Measurements from ENCODE around the gene AKAP8. TPM values are rescaled to one million over a fixed set of nuclear protein-coding genes. Genes with fewer than 3 reads are reported as not detected.

Gene AKAP8
- total and polyA plus RNA-seq, 4 donors: 15.0 to 43.4 (median 19.7) TPM

DNA sequence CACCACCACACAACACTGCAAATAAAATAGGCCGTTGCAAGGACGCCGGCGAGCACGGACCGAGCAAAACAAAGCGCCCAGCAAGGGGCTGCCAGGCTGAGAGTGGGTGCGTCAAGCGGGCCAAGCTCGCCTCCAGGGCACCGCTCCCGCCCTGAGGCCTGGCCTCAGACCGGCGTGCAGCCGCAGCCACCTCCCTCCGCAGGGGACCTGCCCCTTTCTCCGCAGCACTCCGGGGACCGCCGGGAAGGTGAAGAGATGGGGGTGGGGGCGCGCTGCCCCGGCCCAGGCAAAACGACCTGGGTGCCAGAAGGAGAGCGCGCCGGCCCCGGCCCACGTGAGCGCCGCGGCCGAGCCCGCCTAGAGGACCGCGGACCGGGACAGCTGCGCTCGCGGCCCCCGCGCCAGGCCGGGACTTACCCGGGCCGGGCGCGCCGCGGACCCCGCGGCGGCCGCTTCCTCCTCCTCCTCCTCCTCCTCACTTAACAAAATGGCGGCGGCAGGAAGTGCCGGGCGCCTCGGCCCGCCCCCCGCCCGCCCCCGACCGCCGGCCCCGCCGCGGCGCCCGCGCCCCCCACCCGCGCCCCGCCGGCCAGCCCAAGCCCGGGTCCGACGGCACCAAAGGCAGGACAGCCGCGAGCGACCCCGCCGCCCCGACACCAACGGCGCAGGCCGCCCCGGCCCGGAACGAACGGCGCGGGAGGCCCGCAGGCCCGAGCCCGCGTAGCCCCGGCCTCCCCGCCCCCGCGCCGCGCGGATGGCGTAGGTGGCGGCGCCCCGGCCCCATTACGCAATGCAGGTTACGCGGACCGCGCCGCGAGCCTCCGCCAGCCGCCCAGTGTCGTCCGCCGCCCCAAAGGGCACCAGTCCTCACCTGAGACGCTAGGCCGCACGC, 47.9 kb downstream of the AKAP8 start:
- Histone ChIP-seq H3K27ac (ENCODE audit: low read depth in 1 of 2, low read length in 1 of 2) (peak overlapping the region; percentile 94 to 99), H3K27me3 (ENCODE audit: control insufficient read depth in 3 of 3, insufficient read depth in 3 of 3, low read length in 2 of 3) (no peaks in the 10 kb centered on the region), H3K9me3 (ENCODE audit: control insufficient read depth in 4 of 4, insufficient read depth in 3 of 4, low read length in 3 of 4) (no peaks in the 10 kb centered on the region), H3K4me3 (peak overlapping the region; percentile 95), H3K4me1 (ENCODE audit: control insufficient read depth in 5 of 5, insufficient read depth in 5 of 5, low read length in 5 of 5) (peaks cover 4 to 30% (median 19%) of the 10 kb centered on the region in 5 donors), H3K36me3 (ENCODE audit: control insufficient read depth in 4 of 4, insufficient read depth in 4 of 4, low read length in 4 of 4) (no peaks in the 10 kb centered on the region), H3K9ac (ENCODE audit: insufficient read depth in 1 of 2, low read length in 2 of 2) (peak overlapping the region; percentile 68 to 82)
- no peak for ATAC-seq (ENCODE audit: insufficient read depth, low FRiP score)
- WGBS, 2 donors: 0 to 1% methylated on average over 53 to 122 of the region's 122 CpGs
- peak; percentile 40 to 57 (median 51) for DNase-seq
- TF ChIP-seq, protein P1, sequence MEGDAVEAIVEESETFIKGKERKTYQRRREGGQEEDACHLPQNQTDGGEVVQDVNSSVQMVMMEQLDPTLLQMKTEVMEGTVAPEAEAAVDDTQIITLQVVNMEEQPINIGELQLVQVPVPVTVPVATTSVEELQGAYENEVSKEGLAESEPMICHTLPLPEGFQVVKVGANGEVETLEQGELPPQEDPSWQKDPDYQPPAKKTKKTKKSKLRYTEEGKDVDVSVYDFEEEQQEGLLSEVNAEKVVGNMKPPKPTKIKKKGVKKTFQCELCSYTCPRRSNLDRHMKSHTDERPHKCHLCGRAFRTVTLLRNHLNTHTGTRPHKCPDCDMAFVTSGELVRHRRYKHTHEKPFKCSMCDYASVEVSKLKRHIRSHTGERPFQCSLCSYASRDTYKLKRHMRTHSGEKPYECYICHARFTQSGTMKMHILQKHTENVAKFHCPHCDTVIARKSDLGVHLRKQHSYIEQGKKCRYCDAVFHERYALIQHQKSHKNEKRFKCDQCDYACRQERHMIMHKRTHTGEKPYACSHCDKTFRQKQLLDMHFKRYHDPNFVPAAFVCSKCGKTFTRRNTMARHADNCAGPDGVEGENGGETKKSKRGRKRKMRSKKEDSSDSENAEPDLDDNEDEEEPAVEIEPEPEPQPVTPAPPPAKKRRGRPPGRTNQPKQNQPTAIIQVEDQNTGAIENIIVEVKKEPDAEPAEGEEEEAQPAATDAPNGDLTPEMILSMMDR (IDR thresholded peaks at IDR 0.05; ENCODE audit: control extremely low read depth, extremely low read depth): no peak

- H3K36me3 ChIP-seq (ENCODE audit: control insufficient read depth in 4 of 4, insufficient read depth in 4 of 4, low read length in 4 of 4): no peaks in the 10 kb centered on the region
- peaks cover 4 to 34% (median 22%) of the 10 kb centered on the region in 5 donors for H3K4me1 ChIP-seq (ENCODE audit: control insufficient read depth in 5 of 5, insufficient read depth in 5 of 5, low read length in 5 of 5)
- WGBS, 2 donors: 6 to 7% methylated on average over 17 of the region's 17 CpGs
- TF ChIP-seq, protein P1 (IDR thresholded peaks at IDR 0.05; ENCODE audit: control extremely low read depth, extremely low read depth): no peak
- H3K27ac ChIP-seq (ENCODE audit: low read depth in 1 of 2, low read length in 1 of 2): peak overlapping the region; percentile 80 to 94
- peak overlapping the region; percentile 74 for H3K4me3 ChIP-seq
- no peaks in the 10 kb centered on the region for H3K27me3 ChIP-seq (ENCODE audit: control insufficient read depth in 3 of 3, insufficient read depth in 3 of 3, low read length in 2 of 3)
- H3K9ac ChIP-seq (ENCODE audit: insufficient read depth in 1 of 2, low read length in 2 of 2): peak overlapping the region; percentile 68 to 82
- ATAC-seq (ENCODE audit: insufficient read depth, low FRiP score): no peak
- DNase-seq: peak; percentile 25 to 47 (median 26)
- no peaks in the 10 kb centered on the region for H3K9me3 ChIP-seq (ENCODE audit: control insufficient read depth in 4 of 4, insufficient read depth in 3 of 4, low read length in 3 of 4)
These were observed 48.7 kb downstream of the AKAP8 start for GRCh38 chr19:15330801-15331418.

- 50 to 67% methylated on average over 10 of the region's 10 CpGs for WGBS, 2 donors
- TF ChIP-seq, protein P1 (IDR thresholded peaks at IDR 0.05; ENCODE audit: control extremely low read depth, extremely low read depth): no peak
- Histone ChIP-seq H3K27me3 (ENCODE audit: control insufficient read depth in 3 of 3, insufficient read depth in 3 of 3, low read length in 2 of 3) (no peaks in the 10 kb centered on the region), H3K36me3 (ENCODE audit: control insufficient read depth in 4 of 4, insufficient read depth in 4 of 4, low read length in 4 of 4) (no peaks in the 10 kb centered on the region), H3K4me1 (ENCODE audit: control insufficient read depth in 5 of 5, insufficient read depth in 5 of 5, low read length in 5 of 5) (peaks cover 20 to 49% (median 36%) of the 10 kb centered on the region in 5 donors), H3K9me3 (ENCODE audit: control insufficient read depth in 4 of 4, insufficient read depth in 3 of 4, low read length in 3 of 4) (no peaks in the 10 kb centered on the region), H3K4me3 (no peak overlapping the region), H3K27ac (ENCODE audit: low read depth in 1 of 2, low read length in 1 of 2) (no peak overlapping the region), H3K9ac (ENCODE audit: insufficient read depth in 1 of 2, low read length in 2 of 2) (no peak overlapping the region)
- peak in 2 of 3 donors; percentile 22 to 32 for DNase-seq
- no peak for ATAC-seq (ENCODE audit: insufficient read depth, low FRiP score)
These were observed 51.3 kb downstream of the AKAP8 start for GRCh38 chr19:15328312-15328711.

All from lung (tissue), 12 donors.